GM21723 (cell line): Measurements from ENCODE around the gene CASP6.
A peak's percentile ranks its signal among the peaks of the same experiment; 100 is the strongest.

Experiments
- ATAC-seq: cut with Tn5 transposase; IDR thresholded peaks from one replicate; pipeline ENCODE4 v1.9.1; 2021; ENCODE audit warnings: mild to moderate bottlenecking, moderate library complexity; ENCODE audit not compliant: unreplicated experiment

Gene CASP6

DNA sequence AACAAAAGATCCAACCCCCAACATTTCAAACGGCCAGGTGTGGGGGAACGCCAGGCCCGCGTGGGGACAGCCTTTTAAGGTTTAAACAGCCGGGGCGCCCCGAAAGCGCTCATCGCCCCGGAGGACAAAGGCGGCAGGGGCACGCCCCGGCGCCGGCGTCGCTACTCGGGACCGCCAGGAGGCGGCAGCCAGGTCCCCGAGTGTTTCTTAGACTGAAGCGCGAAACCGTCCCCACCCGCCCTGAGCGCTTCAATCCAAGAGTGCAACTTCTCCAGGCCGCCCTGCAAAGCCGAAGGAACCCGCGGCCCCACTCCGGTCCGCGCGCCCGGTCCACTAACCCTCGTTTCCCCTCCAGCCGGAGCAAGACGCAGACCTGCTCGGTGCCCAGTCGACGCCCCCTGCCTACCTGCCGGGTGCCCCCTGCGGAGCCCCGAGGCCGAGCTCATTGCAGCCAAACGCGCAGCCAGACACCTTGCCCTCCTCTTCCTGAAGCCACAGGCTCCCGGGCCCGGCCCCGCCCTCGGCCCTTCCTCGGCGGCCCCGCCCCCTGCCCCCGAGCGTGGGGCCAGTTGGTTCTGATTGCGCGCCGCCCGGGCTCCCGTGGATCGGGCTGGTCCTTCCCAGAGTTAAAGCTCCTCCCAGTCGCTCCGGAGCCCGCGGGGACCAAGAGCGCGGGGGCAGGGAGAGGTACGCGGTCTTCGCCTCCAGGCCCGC, at the start of gene CASP6:
Gene CASP6, minus strand, starts transcription at position 496 of the 714 bp plus-strand sequence. Its CDS starts 50 bp downstream, at position 446.
- peak; percentile 78 for ATAC-seq

DNA sequence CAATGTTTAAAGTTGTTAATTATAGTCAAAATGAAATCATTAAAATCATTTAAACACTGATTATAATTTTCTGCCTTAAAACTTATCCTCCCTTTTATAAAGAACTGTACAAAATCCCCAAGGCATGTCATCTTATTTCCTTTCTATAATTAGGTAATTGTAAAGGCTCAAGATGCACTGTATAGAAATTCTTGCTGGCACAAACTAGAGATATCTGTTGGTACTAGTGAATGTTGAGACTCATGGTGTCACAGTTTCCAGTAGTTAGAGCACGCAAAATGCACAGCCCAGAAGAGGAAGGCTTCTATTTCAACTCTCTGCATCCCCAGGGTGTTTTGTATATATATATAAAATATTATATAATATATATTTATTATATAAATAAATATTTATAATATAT, 49.3 kb upstream of the CASP6 start:
- no peak for ATAC-seq

DNA sequence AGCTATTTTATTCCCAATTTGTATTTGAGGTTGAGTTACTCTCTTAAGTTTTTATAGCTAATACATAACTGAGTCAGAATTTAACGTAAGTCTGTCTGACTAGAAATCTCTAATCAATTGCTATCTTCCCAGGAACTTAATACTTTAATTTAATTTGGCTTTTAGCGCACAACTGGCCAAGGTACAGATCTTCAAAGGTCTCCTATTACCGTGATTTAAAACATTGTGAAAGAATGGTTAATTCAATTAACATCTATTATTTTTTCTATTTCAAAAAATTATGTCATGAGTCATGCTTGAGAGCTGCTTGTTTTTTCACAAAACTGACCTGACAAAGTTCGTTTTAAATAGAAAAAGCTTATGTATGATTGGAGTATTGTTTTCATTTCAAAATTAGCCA, 48.6 kb upstream of the CASP6 start:
- no peak for ATAC-seq

DNA sequence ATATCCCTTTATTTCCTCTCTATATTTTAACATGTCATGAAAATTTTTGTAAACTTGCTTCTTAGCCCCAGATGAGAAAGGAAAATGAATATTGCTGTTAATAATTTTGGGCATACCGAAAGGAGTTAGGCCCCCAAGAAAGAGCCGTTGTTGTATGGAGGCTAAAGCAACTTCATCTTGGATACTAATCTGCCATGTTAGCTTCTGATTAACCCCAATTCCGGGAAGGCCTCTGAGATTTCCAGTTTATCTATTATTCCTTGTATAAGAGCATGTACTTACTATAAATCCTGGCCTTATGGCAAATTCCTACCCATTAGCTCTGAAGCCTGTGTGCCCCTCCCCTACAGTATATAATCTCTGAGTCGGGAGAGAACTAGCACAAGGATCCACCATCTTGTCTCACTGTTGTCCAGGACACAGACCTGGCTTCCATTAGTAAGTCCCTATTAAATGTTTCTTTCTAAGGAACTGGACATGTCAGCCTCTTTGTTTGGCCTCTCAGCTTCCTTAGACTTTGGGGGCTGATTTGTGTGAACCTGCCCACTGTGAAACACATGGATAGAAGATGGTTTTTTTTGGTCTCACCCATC, 47.5 kb upstream of the CASP6 start:
- ATAC-seq = no peak

DNA sequence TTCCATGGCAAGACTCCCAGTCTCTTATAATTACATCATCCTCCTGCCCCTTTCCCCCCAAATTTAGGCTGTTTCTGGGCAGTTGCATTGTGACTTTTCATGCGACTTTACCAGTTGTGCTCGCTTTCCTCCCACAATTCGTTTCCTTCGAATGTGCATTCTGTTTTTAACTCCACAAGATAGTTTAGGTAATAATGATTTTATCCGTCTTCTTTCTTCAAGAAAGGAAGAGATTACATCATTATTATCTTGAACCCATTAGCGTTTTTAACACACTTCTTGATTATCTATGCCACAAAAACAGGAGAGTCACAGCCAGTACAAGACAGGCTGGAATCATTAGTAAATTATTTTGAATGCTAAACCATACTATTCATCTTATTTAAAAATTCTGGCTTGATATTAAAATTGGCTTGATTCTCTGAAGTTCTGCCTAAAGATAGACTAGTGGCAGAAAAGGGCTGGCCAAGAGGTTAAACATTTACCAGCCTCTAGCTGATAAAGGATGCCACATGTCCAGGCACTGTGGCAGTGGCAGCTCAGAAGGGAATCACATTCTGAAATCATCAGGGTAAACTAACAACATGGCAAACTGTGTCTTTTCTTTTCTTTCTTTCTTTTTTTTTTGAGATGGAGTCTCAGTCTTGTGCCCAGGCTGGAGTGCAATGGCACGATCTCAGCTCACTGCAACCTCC, 46.3 kb upstream of the CASP6 start:
- no peak for ATAC-seq

DNA sequence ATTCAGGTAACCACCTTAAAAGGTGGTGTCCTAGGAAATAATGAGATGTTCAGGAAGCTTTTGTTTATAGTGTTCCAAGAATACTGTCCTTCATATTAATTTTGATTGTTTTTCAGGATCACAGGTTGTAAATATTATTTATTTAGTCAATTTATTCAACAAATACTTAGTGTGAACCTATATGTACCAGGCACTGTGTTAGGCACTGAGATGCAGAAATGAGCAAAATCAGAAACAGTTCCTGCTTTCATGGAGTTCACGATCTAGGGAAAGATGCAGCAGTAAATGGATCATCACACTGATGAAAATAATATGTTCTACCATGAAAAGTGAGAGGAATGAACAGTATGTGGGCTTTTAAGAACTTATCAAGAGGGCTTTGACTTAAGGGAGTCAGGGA, 44.9 kb upstream of the CASP6 start:
- no peak for ATAC-seq

DNA sequence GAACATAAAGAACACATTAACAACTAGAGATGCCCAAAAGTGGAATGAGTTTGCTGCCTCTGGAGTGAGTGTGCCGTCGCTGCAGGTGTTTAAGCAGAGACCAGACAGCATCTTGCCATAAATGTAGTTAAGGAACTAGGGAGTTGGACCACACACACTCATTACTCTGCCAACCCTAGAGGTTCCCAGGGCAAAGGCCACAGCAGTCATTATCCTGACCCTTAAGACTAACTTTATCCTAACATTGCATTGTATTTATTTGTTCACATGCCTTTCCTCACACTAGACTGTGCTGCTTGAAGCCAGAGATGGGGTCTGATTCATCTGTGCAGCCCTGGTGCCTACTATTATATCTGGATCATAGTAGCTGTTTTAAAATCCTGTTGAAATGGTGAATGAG, 43.5 kb upstream of the CASP6 start:
- no peak for ATAC-seq

DNA sequence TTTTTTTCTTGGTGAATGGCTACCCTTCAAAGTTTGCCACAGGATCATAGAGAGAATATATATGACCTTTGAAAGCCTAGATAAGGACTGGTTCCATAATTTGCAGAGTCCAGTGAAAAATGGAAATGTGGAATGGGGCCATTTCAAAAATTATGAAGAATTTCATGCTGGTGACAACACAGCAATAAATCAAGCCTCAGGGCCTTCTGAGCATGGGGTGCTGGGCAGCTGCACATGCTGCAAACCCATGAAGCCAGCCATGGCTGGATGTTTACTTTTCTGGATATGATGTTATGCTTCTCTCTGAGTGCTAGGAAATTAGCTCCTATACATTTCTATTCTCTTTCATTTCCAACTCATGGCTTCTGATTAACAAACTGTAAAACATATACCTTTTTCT, 42.6 kb upstream of the CASP6 start:
- ATAC-seq = no peak

DNA sequence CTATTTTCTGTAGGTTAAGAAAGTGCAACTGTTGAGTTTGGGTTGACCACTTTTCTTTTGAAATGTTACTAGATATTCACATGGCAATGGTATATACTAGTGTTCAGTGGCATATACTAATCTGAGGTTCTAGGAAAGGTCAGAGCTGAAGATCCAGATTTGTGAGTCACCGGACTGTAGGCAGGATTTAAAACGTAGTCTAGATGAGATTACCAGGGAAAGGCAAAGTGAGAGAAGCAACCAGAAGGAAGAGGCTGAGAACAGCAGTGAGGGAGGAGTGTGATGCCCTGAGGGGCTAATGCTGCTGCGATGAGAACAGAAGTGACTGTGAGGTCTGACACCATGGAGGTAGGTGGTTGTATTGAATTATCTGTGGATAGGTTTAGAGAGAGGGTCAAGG, 36.3 kb upstream of the CASP6 start:
- no peak for ATAC-seq

DNA sequence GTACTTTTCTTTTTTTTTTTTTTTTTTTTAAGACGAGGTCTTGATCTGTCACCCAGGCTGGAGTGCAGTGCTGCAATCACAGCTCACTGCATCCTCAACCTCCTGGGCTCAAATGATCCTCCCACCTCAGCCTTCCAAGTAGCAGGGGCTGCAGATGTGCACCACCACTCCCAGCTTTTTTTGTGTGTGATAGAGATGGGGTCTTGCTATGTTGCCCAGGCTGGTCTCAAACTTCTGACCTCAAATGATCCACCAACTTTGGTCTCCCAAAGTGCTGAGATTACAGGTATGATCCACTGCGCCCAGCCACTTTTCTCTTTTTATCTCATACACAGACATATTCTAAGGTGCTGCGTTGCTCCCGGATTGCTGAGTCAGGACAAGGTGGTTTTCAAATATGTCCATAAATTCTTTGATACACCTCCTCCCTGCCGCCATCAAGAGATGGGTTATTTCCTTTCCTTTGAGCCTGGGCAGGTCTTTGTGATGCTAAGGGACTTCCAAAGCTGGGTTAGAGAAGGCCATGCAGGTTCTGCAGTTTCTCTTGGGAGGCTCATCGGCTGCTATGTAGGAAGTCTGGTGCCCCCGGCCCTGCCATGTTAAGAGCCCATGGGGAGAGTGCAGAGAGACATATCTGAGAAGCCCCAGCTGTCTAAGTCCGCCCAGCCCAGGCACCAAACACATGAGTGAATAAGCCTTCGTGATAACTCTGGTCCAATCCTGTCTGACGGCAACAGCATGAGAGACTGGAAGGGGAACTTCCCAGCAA, 35.0 kb upstream of the CASP6 start:
- ATAC-seq = no peak

DNA sequence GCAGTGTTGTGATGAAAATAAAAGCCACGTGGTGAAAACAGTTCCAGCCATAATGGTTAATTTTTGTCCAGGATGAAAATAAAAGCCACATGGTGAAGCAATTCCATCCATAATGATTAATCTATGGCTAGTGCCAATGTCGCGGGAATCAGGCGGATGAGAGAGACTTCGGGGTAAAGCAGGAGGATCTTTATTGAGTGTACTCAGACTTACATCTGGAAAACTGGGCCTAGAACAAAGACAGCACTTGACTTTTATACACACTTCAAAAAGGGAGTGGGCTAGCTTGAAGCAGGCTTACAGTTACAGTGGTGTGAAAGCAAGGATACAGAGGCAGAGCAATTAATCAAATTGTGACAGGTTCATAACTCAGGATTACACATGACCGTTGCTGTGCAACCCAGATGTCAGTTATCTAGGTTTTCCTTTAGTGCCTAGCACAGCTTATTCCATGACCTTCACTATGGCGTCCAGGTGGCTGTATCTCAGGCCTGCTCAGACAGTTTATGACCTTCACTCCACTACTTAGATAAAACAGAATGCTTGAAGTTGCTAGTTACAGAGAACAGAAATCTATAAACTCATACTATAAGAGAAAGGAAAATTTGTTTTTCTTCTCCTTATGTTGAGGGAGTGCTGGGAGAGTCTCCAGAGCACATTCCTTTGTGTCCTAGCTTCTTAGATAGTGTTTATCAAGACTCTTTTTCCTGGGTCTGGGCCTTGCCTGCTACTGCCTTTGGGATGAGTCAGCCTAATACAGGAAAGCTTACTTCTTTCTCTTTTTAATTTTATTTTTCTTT, 32.5 kb upstream of the CASP6 start:
- no peak for ATAC-seq

DNA sequence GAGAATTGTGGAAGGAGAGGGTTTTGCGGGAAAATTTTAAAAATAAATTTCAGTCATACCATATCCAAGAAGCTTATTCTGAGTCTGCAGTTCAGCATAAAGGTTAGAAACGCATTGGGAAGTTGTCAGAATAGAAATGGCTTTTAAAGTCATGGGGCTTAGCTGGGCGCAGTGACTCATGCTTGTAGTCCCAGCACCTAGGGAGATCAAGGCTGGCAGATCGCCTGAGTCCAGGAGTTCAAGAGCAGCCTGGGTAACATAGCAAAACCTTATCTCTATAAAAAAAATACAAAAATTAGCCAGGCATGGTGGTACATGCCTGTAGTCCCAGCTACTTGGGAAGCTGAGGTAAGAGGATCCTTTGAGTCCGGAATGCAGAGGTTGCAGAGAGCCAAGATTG, 30.5 kb upstream of the CASP6 start:
- no peak for ATAC-seq

DNA sequence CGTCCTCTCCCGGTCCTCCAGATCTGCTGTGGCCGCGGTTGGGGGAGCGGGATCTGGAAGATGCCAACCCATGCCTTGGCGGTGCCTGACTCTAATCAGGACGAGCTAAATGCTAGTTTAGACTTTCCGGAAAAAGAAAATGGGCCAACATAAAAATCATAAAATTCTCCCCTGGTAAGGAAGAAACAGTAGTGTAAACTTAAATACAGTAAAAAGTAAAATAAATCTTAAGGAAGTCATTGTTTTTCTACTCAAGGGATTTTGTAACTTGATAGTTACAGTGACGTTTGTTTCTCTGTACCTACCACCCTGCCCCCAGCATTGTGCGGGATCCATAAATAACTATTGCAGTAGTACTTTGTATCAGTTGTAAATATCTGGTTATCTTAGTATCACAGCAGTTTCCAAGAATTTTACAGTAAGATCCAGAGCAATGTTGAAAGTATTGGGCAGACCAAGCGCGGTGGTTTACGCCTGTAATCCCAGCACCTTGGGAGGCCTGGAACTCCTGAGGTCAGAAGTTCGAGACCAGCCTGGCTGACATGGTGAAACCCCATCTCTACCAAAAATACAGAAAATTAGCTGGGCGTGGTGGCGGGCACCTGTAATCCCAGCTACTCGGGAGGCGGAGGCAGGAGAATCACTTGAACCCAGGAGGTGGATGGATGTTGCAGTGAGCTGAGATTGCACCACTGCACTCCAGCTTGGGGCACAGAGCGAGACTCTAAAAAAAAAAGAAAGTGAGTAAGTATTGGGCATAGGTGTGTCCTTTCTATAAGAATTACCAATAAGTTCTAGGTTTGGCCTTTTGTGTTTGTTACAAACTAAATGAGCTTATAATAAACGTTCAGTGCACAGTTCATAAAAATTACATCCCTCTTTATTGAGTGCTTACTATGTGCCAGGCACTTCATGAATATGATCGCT, 27.6 kb upstream of the CASP6 start:
- ATAC-seq = no peak

DNA sequence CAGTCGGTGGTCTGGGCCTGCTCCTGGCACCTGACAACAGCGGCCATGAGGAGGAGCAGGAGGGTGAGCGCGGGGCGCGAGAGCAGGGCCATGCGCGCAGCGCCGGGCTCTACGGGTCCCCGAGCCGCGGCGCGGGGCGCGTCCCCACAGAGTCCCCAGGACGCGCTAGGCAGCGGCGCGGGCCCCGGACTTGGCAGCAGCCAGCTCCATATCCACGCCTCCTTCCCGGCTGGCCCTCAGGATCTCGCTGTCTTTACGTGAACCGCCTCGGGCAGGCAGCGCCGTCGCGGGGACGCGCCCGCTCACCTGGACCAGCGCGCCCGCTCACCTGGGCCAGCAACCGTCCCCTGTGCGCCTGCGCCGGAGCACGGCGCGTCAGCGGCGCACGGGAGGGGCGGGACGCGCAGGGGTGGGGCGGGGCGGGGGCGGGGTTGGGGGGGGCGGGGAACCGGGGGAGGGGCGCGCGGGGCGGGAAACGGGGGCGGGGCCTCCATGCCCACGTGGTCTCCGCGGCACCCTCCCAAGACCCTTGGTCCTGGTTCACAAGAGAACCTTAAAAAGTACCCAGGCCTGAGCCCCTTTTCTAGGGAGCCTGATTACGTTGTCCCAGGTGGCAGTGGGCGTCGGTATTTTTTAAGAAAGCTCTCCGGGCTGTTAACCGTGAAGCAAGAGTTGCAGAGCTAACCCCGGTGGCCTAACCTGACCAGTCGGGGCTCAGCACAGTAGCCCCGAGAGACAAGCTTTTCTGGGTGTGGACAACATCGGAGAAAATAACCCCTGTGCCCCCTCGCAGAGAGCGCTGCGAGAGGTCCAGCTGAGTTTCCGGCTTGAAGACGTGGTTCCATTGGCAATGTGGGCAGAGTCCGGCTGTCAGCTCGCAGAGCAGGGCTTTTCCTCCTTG, 26.7 kb upstream of the CASP6 start, which contains the start of gene PLA2G12A:
Gene PLA2G12A, minus strand, starts transcription at position 353 of the 901 bp plus-strand sequence. Its CDS starts 261 bp downstream, at position 92.
- ATAC-seq = peak; percentile 81

DNA sequence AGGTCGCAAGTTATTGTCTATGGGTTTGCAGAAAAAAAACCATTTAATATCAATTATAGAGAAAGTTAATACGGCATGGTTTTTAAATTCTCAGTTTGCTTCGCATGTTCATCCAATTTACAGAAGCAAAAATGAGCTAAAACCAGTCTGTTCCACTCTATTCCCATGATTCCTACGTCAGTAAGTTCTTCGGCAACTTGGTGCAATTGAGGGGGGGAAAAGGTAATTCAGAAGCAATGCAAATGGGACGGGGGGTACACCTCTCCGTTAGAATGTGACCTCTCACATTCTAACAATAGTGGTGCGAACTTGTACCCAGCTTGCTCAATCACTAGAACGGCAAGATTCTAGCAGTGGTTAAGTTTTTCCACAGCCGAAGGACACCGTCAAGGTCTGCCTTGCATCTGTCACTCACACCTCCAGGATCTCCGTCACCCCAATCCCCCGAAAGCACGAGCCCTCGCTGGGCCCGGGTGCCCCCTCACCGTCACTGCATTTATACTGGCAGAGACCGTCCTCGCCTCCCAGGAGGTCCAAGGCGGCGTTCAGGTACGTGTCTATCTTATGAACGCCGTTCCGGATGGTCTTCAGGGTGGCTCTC, 26.0 kb upstream of the CASP6 start:
- ATAC-seq = no peak

DNA sequence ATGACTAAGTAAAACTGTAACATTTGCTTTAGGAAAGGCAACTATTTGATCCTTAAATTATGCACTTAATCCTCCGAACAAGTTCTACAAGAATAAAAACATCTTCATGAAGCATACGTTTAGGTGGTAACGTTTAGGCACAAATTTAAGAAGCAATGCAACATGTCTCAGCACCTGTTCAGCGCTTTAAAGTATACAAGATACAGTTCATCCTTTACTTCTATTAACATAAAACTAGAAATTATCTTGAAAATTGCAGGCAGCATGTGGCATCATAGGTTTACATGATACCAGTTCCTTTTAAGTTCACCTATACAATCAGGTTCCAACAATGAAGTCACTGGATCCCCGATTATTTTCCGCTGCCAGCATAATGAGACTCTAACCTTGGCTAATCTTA, 25.1 kb upstream of the CASP6 start:
- ATAC-seq = no peak

DNA sequence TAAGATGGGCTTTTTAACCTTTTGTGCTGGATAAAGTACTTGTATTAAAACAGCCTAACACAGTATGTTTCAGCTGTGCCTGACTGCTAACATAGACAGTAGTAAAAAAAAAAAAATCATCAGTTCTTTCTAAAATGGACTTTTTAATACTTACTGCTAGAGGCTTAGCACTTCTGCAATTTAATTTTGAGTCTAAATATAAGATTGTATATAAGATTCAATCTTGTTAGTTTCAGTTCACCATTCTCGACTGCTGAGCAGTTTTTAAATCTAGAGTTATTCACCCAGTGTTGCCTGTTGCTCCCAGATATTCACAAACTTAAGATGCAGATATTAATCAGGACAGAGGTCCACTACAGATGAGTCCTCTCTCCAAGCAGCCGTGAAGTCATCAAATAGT, 19.9 kb upstream of the CASP6 start:
- no peak for ATAC-seq

DNA sequence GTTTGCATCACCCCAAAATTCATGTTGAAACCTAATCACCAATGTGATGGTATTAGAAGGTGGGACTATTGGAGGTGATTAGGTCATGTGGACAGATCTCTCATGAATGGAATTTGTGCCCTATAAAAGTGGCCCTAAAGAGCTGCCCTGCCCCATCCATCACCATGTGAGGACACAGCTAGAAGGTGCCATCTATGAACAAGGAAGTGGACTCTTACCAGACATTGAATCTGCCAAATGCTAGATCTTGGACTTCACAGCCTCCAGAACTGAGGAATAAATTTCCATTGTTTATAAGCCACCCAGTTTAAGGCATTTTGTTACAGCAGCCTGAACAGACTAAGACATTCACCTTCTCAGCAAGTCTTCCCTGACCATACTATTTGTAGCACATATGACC, 19.1 kb upstream of the CASP6 start:
- no peak for ATAC-seq
